HG02763 (cell line): ENCODE measurements around the gene UVRAG.

Experiments
- ATAC-seq: cut with Tn5 transposase; IDR thresholded peaks from one replicate; pipeline ENCODE4 v1.9.1; 2021; ENCODE audit warnings: mild to moderate bottlenecking, moderate library complexity; ENCODE audit not compliant: unreplicated experiment

UVRAG gene

GRCh38 chr11:76157891-76158290 lies 342.9 kb downstream of the UVRAG start:
- no peak for ATAC-seq

- ATAC-seq: no peak
These were observed 343.6 kb downstream of the UVRAG start for GRCh38 chr11:76158394-76159302.

- no peak for ATAC-seq
These were observed 344.4 kb downstream of the UVRAG start for GRCh38 chr11:76159303-76159937.

- no peak for ATAC-seq
These were observed 345.1 kb downstream of the UVRAG start for GRCh38 chr11:76159983-76160661.

GRCh38 chr11:76160856-76161255 lies 345.8 kb downstream of the UVRAG start:
- no peak for ATAC-seq

GRCh38 chr11:76161261-76161961 lies 346.4 kb downstream of the UVRAG start:
- ATAC-seq: no peak

GRCh38 chr11:76162336-76163288 lies 347.6 kb downstream of the UVRAG start:
- ATAC-seq: no peak

GRCh38 chr11:76163289-76163880 lies 348.4 kb downstream of the UVRAG start:
- no peak for ATAC-seq

GRCh38 chr11:76164081-76164480 lies 349.1 kb downstream of the UVRAG start:
- no peak for ATAC-seq

GRCh38 chr11:76164861-76165751 lies 350.1 kb downstream of the UVRAG start:
- no peak for ATAC-seq

GRCh38 chr11:76166314-76166713 lies 351.3 kb downstream of the UVRAG start:
- ATAC-seq: peak; percentile 41

- no peak for ATAC-seq
These were observed 352.6 kb downstream of the UVRAG start for GRCh38 chr11:76167590-76167989.

- ATAC-seq: no peak
These were observed 354.5 kb downstream of the UVRAG start for GRCh38 chr11:76169473-76169896.

GRCh38 chr11:76170468-76170867 lies 355.5 kb downstream of the UVRAG start:
- ATAC-seq: no peak

GRCh38 chr11:76172583-76172982 lies 357.6 kb downstream of the UVRAG start:
- no peak for ATAC-seq

GRCh38 chr11:76173663-76174062 lies 358.7 kb downstream of the UVRAG start:
- no peak for ATAC-seq

GRCh38 chr11:76174330-76174729 lies 359.3 kb downstream of the UVRAG start:
- no peak for ATAC-seq

GRCh38 chr11:76175783-76176182 lies 360.8 kb downstream of the UVRAG start:
- ATAC-seq: no peak
